PC-3 (cell line): Measurements from ENCODE around the gene ZNF784. TPM values are rescaled to one million over a fixed set of nuclear protein-coding genes. Genes with fewer than 3 reads are reported as not detected.

Source experiments
- ATAC-seq: fragments of 200-7000 bp; cut with Tn5 transposase; 2 replicates; pipeline ENCODE4 v1.9.1; 2020; ENCODE audit warnings: mild to moderate bottlenecking, moderate library complexity
- BruUV-seq: library from RNA; stranded (reverse); fragments of 400-500 nt; replicated peaks from 2 replicates; lab custom pipeline; 2021; lab: Mats Ljungman, UMichigan
- CTCF ChIA-PET: fragments of 300-600 bp; sonication (Branson Sonifier 250); formaldehyde crosslinking; loops from one replicate; lab custom pipeline; 2022; ENCODE audit warnings: antibody characterized with exemption; lab: Charles Lee
- POLR2A ChIA-PET: fragments of 300-600 bp; sonication (Branson Sonifier 250); formaldehyde crosslinking; loops from one replicate; lab custom pipeline; 2022; ENCODE audit warnings: antibody characterized with exemption; ENCODE audit not compliant: unreplicated experiment; lab: Charles Lee
- DNase-seq: peaks from one replicate; pipeline ENCODE4 v3.0.0-alpha.2; 2015
- H2AFZ ChIP-seq: fragments of 300-600 bp; sonication (generic); 2 replicates; pipeline ENCODE4 v1.6.0; 2016; ENCODE audit warnings: antibody characterized with exemption, low read length
- H3F3A ChIP-seq: fragments of 300-600 bp; sonication (generic); one replicate; pipeline ENCODE4 v1.6.0; 2017; ENCODE audit warnings: antibody characterized with exemption, low read length, control low read depth, mild to moderate bottlenecking; ENCODE audit not compliant: unreplicated experiment
- H3K27ac ChIP-seq: fragments of 300-600 bp; sonication (generic); 2 replicates; pipeline ENCODE4 v1.5.1; 2016; ENCODE audit warnings: mild to moderate bottlenecking, low read length
- H3K27me3 ChIP-seq: fragments of 300-600 bp; sonication (generic); 2 replicates; pipeline ENCODE4 v1.6.1; 2016; ENCODE audit warnings: low read length, mixed read lengths
- H3K36me3 ChIP-seq: fragments of 300-600 bp; sonication (generic); 2 replicates; pipeline ENCODE4 v1.6.1; 2016; ENCODE audit warnings: low read depth, mixed run types, low read length, mixed read lengths
- H3K4me1 ChIP-seq: fragments of 300-600 bp; sonication (generic); 2 replicates; pipeline ENCODE4 v1.5.1; 2016; ENCODE audit warnings: low read length; ENCODE audit not compliant: insufficient read depth
- H3K4me2 ChIP-seq: fragments of 300-600 bp; sonication (generic); 2 replicates; pipeline ENCODE4 v1.6.0; 2016; ENCODE audit warnings: low read length
- H3K4me3 ChIP-seq: fragments of 300-600 bp; sonication (generic); 2 replicates; pipeline ENCODE4 v1.5.1; 2016; ENCODE audit warnings: mild to moderate bottlenecking, low read length, mixed read lengths
- H3K79me2 ChIP-seq: fragments of 300-600 bp; sonication (generic); 2 replicates; pipeline ENCODE4 v1.6.1; 2017; ENCODE audit warnings: low read length, mixed read lengths
- H3K9ac ChIP-seq: fragments of 300-600 bp; sonication (generic); 2 replicates; pipeline ENCODE4 v1.6.0; 2016; ENCODE audit warnings: mild to moderate bottlenecking, low read length
- H3K9me2 ChIP-seq: fragments of 300-600 bp; sonication (generic); replicated peaks from 2 replicates; pipeline ENCODE4 v1.6.1; 2016; ENCODE audit warnings: mixed run types, low read length, mixed read lengths
- H3K9me3 ChIP-seq: fragments of 300-600 bp; sonication (generic); 2 replicates; pipeline ENCODE4 v1.6.1; 2016; ENCODE audit warnings: low read length, mixed read lengths
- H4K20me1 ChIP-seq: fragments of 300-600 bp; sonication (generic); 2 replicates; pipeline ENCODE4 v1.6.1; 2016; ENCODE audit warnings: low read length, mixed read lengths
- CTCF ChIP-seq: fragments of 300-600 bp; sonication (generic); conservative IDR thresholded peaks from 2 replicates; pipeline ENCODE4 v1.5.1; 2017; ENCODE audit warnings: antibody characterized with exemption, low read depth, mild to moderate bottlenecking, low read length
- EZH2 ChIP-seq: fragments of 300-600 bp; sonication (generic); IDR thresholded peaks from one replicate; pipeline ENCODE4 v1.6.1; 2017; ENCODE audit warnings: antibody characterized with exemption, mild to moderate bottlenecking, low read length; ENCODE audit not compliant: unreplicated experiment
- EZH2phosphoT487 ChIP-seq: fragments of 300-600 bp; sonication (generic); IDR thresholded peaks from 2 replicates; pipeline ENCODE4 v1.6.1; 2018; ENCODE audit warnings: mild to moderate bottlenecking, antibody characterized with exemption, low read length, borderline replicate concordance
- intact Hi-C: fragments of 100-400 bp; cut with micrococcal nuclease; formaldehyde crosslinking; loops from 2 replicates; pipeline ENCODE4 v1.9.0; 2023
- total RNA-seq: library from RNA; depleted of rRNA; stranded (reverse); fragments of >200 nt; gene quantifications from 2 replicates; pipeline ENCODE4 v1.2.3, GENCODE V29; 2014

ZNF784 gene
- total RNA-seq, 1 experiment from 2014 or later: 9.0 TPM

GRCh38 chr19:55636723-55637122, 12.4 kb upstream of the ZNF784 start:
- no peaks in the 10 kb centered on the region for H3K27me3 ChIP-seq
- POLR2A ChIA-PET: no interaction called here
- no peaks in the 10 kb centered on the region for H3K9me2 ChIP-seq
- peak overlapping the region; percentile 99 for H3K4me3 ChIP-seq
- CTCF ChIA-PET: interaction anchor here (0.6 to 0.7 kb wide), 2 partner anchors 16 to 133 kb away, joined by 4 to 9 read pairs; no protein-coding TSS in a partner anchor
- peaks cover 4% of the 10 kb centered on the region for H3F3A ChIP-seq
- H4K20me1 ChIP-seq: no peaks in the 10 kb centered on the region
- ATAC-seq: no peak
- H3K4me1 ChIP-seq: peaks cover 21% of the 10 kb centered on the region
- no peak overlapping the region for H3K9ac ChIP-seq
- H3K79me2 ChIP-seq: peaks cover 58% of the 10 kb centered on the region
- no peak overlapping the region for H3K27ac ChIP-seq
- intact Hi-C loops: no loop called here
- H3K36me3 ChIP-seq: no peaks in the 10 kb centered on the region
- no TSS peak for BruUV-seq
- TF ChIP-seq EZH2phosphoT487 (no peak), EZH2 (no peak), CTCF (no peak)
- H2AFZ ChIP-seq: no peak overlapping the region
- DNase-seq: no peak
- H3K4me2 ChIP-seq: peak overlapping the region; percentile 99
- no peaks in the 10 kb centered on the region for H3K9me3 ChIP-seq

- no peak overlapping the region for H2AFZ ChIP-seq
- H3K4me2 ChIP-seq: peak overlapping the region; percentile 99
- H3K9me3 ChIP-seq: no peaks in the 10 kb centered on the region
- H3K4me1 ChIP-seq: peaks cover 21% of the 10 kb centered on the region
- H3K27ac ChIP-seq: no peak overlapping the region
- no peak for ATAC-seq
- DNase-seq: no peak
- H3F3A ChIP-seq: peaks cover 4% of the 10 kb centered on the region
- peaks cover 51% of the 10 kb centered on the region for H3K79me2 ChIP-seq
- no peaks in the 10 kb centered on the region for H4K20me1 ChIP-seq
- H3K4me3 ChIP-seq: peak overlapping the region; percentile 99
- no peaks in the 10 kb centered on the region for H3K36me3 ChIP-seq
- H3K9me2 ChIP-seq: no peaks in the 10 kb centered on the region
- intact Hi-C loops: no loop called here
- ChIA-PET POLR2A (no interaction called here), CTCF (interaction anchor here (0.6 to 0.7 kb wide), 2 partner anchors 17 to 132 kb away, joined by 4 to 9 read pairs; no protein-coding TSS in a partner anchor)
- BruUV-seq: no TSS peak
- TF ChIP-seq CTCF (no peak), EZH2 (no peak), EZH2phosphoT487 (no peak)
- H3K27me3 ChIP-seq: no peaks in the 10 kb centered on the region
- H3K9ac ChIP-seq: peak overlapping the region; percentile 97
Observed at GRCh38 chr19:55635856-55636440, 11.6 kb upstream of the ZNF784 start.

- intact Hi-C loops: no loop called here
- TSS peak; percentile 82 for BruUV-seq
- no peak for DNase-seq
- Histone ChIP-seq H3K27ac (peak overlapping the region; percentile 65), H3K79me2 (peaks cover 51% of the 10 kb centered on the region), H3K27me3 (no peaks in the 10 kb centered on the region), H3K9ac (peak overlapping the region; percentile 97), H4K20me1 (no peaks in the 10 kb centered on the region), H3K4me1 (peaks cover 19% of the 10 kb centered on the region), H3K9me3 (no peaks in the 10 kb centered on the region), H2AFZ (peak overlapping the region; percentile 81), H3K4me3 (peak overlapping the region; percentile 99), H3F3A (peaks cover 4% of the 10 kb centered on the region), H3K36me3 (no peaks in the 10 kb centered on the region), H3K4me2 (peak overlapping the region; percentile 99), H3K9me2 (no peaks in the 10 kb centered on the region)
- no peak for ATAC-seq
- ChIA-PET POLR2A (no interaction called here), CTCF (interaction anchor here (0.6 kb wide), 1 partner anchor 11 kb away, joined by 7 read pairs; the partner anchor contains the start of gene ZNF784)
- TF ChIP-seq CTCF (no peak), EZH2 (no peak), EZH2phosphoT487 (no peak)
Observed at GRCh38 chr19:55635334-55635717, 11.0 kb upstream of the ZNF784 start.
